Natural killer cell treated with Interleukin-12 subunit alpha and Interleukin-12 subunit beta and Interleukin-15 and Interleukin-18, amount 100 ng/mL, for 72 hours (primary cell): ENCODE measurements around the gene LEMD2. TPM values are rescaled to one million over a fixed set of nuclear protein-coding genes. Genes with fewer than 3 reads are reported as not detected.

Experiments
- ATAC-seq, 2 donors: fragments of 150-1000 bp; cut with Tn5 transposase in 1 of 2; sonication (Bioruptor Pico), chemical (Tn5 transposase) in 1 of 2; 2 replicates each; pipeline ENCODE4 v1.10.0; 2021
- DNase-seq: peaks from one replicate; pipeline ENCODE4 v3.0.0; 2022; ENCODE audit warnings: low spot score
- H3K27ac Mint-ChIP-seq, 2 donors: 1 replicate in 1 of 2; 2 replicates in 1 of 2; pipeline ENCODE4 v1.8.0; 2022; ENCODE audit warnings: mixed read lengths in 2 of 2, mild to moderate bottlenecking in 1 of 2, moderate library complexity in 1 of 2
- H3K27me3 Mint-ChIP-seq, 2 donors: 1 replicate in 1 of 2; 2 replicates in 1 of 2; pipeline ENCODE4 v1.8.0; 2022; ENCODE audit warnings: mixed read lengths in 2 of 2
- H3K36me3 Mint-ChIP-seq: one replicate; pipeline ENCODE4 v1.8.0; 2022; ENCODE audit warnings: mixed read lengths
- H3K4me1 Mint-ChIP-seq, 2 donors: 1 replicate in 1 of 2; 2 replicates in 1 of 2; pipeline ENCODE4 v1.8.0; 2022; ENCODE audit warnings: low read depth in 2 of 2, mixed read lengths in 2 of 2, mild to moderate bottlenecking in 1 of 2
- H3K4me3 Mint-ChIP-seq: one replicate; pipeline ENCODE4 v1.8.0; 2022; ENCODE audit warnings: mixed read lengths
- H3K9me3 Mint-ChIP-seq: 2 replicates; pipeline ENCODE4 v1.8.0; 2022; ENCODE audit warnings: mixed read lengths
- total RNA-seq, 2 donors: library from RNA; stranded (reverse); gene quantifications; one replicate each; pipeline ENCODE4 v1.2.3, GENCODE V29; 2022

The LEMD2 gene
- total RNA-seq, 2 donors from 2014 or later = 62.1 to 67.6 TPM

DNA sequence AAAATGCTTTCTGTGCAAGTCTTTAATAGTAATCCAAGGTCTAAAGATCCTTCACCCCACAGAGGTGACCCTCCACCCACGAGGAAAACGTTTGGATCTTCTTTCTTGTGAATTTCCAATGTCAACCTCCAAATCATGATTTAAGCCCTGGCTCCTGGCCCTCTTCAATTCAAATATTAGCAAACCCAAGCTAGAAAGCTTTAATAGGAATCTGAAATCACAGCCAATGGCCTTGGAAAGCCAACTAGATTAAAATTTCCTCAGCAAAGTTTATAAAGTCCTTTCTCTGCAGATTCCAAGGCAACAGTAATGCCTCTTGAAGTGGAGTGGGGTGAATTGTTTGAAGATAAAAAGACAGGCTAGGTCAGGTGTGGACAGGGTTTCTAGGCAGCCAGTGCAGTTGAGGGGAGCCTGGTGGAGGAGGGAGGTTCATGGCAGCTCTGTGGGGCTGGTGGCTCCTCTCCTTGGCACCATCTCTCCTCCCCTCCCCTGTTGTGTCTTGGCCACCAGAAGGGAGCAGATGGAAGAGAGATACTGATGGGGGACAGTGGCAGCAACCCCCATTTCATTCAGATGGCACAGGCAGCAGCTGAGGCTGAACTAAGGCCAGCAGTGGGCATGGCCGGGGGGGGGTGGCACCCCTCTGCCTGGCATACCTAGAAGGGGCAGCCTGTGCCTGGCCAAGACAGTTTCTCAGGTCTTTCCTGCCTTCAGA, 65.4 kb downstream of the LEMD2 start:
- ATAC-seq = no peak
- Mint-ChIP-seq H3K36me3 (no peaks in the 10 kb centered on the region), H3K27ac (no peak overlapping the region), H3K27me3 (peaks cover 27 to 31% of the 10 kb centered on the region in 2 donors), H3K9me3 (no peaks in the 10 kb centered on the region), H3K4me3 (no peak overlapping the region), H3K4me1 (no peaks in the 10 kb centered on the region)
- DNase-seq = no peak

DNA sequence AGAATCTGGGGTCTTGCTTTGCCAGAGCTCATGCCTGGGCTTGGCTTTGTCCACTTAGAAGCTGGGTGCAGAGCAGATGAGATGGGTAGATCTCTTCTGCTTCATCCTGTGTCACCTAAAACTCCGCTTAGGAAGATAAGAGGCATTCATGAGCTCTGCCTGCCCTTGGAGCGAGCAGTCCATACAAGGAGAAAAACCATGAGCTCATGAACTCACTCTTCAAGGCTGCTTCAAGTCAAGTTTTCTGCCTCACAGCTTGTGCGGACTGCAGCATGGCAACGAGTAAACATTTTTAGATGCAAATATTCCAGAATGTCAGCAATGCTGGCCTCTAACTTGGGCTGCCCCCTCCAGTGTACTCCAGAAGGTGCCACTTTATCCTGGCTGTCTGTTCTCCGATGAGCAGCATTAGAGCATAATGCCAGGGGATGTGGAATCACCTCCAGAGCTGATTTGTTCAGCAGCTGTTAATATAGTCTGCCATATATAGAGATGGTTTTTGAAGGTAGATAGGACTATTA, 66.8 kb downstream of the LEMD2 start:
- no peak for ATAC-seq
- no peaks in the 10 kb centered on the region for H3K36me3 Mint-ChIP-seq
- H3K4me1 Mint-ChIP-seq = no peaks in the 10 kb centered on the region
- no peaks in the 10 kb centered on the region for H3K9me3 Mint-ChIP-seq
- no peak for DNase-seq
- peaks cover 26 to 31% of the 10 kb centered on the region in 2 donors for H3K27me3 Mint-ChIP-seq
- no peak overlapping the region for H3K4me3 Mint-ChIP-seq
- H3K27ac Mint-ChIP-seq = no peak overlapping the region

DNA sequence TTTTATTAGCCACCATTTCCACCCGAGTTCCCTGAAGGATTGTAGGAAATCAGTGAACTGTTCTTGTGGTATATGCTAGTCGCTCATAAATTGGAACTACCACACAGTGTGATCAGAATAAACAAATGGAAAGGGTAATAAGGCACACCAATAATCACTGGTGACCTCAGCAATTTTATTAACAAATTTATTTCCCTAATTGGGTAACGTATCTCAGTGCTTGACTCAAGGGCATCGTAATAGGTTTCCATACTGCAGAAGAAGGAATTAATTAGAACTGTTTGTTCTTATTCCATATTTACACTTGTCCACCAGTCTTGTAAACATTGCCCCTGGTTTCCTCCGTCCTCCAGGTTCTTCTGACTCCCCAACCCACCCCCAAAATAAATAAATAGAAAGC, 67.4 kb downstream of the LEMD2 start:
- no peak for ATAC-seq
- peaks cover 26 to 29% of the 10 kb centered on the region in 2 donors for H3K27me3 Mint-ChIP-seq
- no peaks in the 10 kb centered on the region for H3K9me3 Mint-ChIP-seq
- no peaks in the 10 kb centered on the region for H3K4me1 Mint-ChIP-seq
- no peak for DNase-seq
- H3K27ac Mint-ChIP-seq = no peak overlapping the region
- no peak overlapping the region for H3K4me3 Mint-ChIP-seq
- no peaks in the 10 kb centered on the region for H3K36me3 Mint-ChIP-seq

Other genes with a start within 250 kb of the LEMD2 start
- 100 to 1,000 TPM; 101 to 103 TPM for gene BAK1, start 208.9 kb downstream of the LEMD2 start, total RNA-seq
- 10 to 100 TPM; 27.6 to 77.6 TPM for gene ITPR3, start 167.8 kb downstream of the LEMD2 start, total RNA-seq
- gene UQCC2, start 77.4 kb downstream of the LEMD2 start, total RNA-seq = 10 to 100 TPM; 44.9 to 53.1 TPM
- gene IP6K3, start 42.2 kb downstream of the LEMD2 start, total RNA-seq = not detected
- not detected for gene MLN, start 14.9 kb upstream of the LEMD2 start, total RNA-seq